DMS53 (cell line): ENCODE results near the gene CIDEA.
A peak's percentile ranks its signal among the peaks of the same experiment; 100 is the strongest.

Source experiments
- DNase-seq: peaks from one replicate; lab custom pipeline; 2025; lab: John Stamatoyannopoulos, UW

The CIDEA gene

DNA sequence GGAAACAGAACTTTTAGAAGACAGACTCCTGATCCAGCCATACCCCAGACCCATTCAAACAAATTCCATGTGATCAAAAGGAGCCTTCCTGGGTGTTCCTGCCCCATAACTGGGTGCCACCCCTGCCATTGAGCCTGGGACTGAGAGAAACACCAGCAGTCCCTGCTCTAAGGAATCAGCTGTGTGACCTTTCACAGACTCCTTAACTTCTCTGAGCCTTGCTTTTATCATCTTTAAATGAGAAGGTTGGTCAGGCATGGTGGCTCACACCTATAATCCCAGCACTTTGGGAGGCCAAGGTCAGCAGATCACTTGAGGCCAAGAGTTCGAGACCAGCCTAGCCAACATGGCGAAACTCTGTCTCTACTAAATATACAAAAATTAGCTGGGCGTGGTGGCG lies 20.6 kb downstream of the CIDEA start:
- DNase-seq, result no peak

DNA sequence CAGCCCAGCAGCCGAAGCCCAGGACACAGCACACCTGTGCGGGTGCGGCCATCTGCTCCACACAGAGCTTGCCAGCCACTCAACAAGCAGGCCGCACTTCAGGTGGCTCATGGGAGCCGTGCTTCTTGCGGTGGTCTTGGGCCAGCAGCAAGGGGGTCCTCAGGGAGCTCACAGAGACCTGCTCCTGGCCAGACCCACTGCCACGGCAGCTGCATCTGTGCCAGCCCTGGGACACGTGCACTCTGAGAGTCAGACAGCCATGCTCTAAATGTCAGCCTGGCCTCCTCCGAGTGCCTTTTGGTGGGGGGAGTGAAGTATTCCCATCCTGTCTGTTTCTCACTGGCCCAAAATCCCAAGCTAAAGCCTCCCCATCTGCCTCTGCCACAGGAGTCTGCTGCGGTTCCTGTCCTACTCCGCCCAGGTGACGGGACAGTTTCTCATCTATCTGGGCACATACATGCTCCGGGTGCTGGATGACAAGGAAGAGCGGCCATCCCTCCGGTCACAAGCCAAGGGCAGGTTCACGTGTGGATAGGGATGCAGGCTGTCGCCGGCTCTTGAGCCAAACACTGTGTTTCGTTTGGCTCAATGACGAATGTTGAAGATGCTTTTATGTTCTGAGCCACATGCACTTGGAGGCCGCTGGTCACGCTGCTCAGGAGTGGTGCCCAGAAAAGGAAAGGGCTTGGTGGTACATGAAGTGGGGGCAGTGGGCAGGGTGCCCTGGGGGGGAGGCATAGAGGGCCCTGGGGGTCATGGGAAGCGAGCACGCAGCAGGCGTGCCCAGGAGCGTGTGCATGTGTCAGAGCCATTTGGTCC lies 22.8 kb downstream of the CIDEA start:
- DNase-seq, result no peak

DNA sequence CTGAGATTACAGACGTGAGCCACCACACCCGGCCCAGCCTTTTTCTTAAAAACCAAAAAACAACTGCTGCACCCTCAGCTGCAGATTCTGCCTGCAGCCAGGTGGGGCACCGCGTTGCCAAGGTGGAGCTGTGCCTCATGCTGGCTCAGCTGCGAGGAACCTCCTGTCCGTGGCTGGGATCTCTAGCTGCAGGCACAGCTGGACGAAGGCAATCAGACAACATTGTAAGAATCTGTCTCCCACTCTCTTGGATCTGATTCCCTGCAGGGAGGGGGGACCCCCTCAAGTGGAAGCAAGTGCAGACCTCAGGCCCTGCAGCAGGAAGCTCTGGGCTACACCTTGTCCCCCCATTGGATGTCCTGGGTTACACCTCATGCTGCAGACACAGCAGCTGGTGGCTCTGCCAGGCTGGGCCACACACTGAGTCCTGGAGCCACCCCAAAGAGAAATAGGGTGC lies 24.1 kb downstream of the CIDEA start:
- peak; percentile 48 for DNase-seq

DNA sequence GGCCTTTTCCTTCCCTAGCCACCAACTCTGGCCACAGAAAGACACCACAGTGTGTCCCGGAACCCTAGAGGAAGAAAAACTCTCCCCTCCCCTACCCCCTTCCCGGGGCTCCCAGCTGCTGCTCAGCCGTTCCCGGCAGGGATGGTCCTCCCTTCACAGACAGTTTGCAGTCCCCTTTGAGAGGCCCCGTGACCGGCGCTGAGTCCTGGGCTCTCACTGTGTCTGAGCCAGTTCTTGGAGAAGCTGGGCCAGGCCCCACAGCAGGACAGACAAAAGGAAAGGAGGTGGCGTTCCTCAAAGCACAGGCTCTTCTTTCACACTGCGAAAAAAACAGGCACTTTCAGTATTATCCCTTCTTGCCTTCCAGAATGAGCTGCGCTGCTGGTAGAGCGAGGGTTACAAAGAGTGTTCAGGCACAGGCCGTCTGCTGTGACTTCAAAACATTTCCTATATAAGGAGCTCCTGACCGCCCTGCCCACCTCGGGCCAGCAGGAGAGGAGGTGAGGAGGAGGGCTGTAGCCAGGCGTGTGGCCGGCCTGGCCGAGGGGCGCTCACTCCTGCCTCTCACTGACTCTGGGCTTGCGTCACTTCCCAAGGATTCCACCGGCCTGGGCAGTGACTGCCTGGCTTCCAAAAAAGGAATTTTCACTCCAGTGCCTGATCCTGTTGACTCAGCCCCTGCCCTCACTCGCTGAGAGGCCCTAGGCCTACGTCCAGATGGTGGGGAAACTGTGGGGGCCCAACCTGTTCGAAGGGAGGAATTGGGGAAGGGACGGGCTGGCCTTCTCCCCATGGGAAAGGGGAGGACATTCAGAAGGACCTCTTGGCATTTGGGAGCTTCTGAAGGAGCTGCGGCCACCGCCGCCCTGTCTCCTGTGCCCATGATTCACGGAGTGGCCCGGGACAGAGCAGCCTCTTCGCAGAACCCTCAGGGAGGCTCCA lies 24.9 kb downstream of the CIDEA start:
- DNase-seq, result no peak

DNA sequence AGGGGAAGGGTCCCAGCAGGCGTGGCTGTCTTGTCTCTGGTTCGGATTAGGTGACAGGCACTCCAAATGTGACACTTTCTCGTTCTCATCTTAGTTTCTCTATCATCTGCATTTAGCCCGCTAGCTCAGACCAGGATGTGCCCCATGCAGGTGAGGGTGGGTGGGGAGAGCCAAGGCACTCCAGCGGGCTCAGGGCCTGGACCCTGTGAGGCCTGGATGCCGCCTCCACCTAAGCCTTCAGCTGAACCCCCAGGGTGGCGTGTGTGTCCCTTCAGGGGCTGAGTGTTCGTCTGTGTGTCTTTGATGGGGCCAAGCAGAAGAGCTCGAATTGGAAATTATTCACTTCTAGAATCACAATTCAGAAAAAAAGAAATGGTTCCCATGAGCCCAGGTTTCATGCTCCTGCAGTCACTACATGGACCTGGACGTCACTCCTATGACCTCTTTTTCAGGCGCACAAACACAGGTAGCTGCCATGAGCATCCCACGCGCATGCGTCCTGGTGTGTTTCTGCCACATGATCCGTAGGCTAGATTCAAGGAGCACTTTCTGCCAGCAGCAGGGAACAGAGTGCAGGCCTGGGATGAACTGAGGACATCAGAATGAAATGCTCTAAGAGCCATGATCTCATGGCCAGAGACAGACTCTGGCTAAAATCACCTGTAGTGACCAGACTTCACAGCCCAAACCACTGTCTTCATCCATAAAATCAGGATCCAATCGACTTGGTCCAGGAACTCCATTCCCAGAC lies 25.8 kb downstream of the CIDEA start:
- DNase-seq, result no peak

DNA sequence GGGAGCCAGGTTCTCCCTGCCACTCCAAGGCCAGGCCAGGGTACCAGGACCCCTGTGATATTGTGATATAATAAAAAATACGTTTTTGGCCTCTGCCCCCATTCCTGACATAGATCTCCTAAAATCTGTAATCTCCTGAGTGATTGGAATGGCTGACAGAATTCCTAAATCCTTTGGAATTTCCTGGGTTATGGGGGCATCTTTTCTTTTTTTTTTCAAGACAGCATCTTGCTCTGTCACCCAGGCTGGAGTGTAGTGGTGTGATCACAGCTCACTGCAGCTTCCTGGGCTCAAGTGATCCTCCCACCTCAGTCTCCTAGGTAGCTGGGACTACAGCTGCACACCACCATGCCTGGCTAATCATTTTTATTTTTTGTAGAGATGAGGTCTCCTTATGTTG lies 27.7 kb downstream of the CIDEA start:
- DNase-seq, result no peak

DNA sequence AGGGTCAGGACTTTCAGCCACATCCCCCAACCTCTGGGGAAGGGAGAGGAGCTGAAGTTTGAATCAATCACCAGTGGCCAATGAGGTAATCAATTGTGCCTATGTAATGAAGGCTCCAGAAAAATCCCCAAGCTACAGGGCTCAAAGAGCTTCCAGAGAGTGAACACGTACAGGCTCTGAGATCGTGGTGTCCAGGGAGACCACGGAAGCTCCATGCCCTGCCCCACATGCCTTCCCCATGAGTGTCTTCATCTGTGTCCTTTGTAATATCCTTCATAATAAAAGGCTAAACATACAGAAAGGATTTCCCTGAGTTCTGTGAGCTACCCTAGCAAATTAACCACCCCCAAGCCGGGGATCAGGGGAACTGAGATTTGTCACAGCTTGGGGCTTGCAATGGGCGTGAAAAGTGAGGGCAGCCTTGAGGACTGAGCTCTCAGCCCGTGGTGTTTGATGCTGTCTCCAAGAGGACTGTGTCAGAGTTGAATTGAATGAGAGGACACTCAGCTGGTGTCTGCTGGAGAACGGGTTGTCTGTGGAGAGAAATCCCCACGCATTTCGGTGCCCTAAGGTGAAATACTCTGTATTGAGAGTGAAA lies 28.4 kb downstream of the CIDEA start:
- DNase-seq, result no peak

DNA sequence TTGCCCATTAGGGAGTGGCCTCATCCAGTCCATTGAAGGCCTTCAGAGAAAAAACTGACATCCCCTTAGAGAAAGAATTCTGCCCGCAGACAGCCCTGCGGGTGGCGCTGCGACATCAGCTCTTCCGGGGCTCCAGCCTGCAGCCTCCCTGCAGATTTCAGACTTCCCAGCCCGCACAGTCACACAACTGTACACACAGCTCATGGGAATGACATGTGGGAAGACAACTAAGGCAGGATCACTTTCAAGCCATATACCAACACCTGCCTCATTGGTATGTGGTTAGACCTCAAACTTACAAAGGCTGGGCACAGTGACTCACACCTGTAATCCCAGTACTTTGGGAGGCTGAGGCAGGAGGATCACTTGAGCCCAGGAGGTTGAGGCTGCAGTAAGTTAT lies 29.1 kb downstream of the CIDEA start:
- peak; percentile 71 for DNase-seq

DNA sequence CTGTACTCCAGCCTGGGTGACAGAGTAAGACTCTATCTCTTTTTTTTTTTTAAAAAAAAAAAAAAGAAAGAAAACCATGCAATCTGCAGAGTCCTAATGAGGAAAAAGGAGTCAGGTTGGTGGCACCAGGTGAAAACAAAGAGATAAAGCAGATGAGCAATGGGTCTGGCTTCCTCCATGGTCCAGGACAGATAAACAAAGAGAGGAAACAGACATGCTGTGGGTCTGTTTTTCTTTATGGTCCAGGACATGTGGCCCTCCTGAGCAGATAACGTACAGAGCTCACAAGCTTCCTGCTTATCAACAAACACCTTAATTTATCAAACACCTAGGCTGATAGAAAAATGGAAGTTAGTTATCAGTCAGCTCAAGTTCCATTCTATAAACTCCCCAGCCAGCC lies 29.5 kb downstream of the CIDEA start:
- no peak for DNase-seq

DNA sequence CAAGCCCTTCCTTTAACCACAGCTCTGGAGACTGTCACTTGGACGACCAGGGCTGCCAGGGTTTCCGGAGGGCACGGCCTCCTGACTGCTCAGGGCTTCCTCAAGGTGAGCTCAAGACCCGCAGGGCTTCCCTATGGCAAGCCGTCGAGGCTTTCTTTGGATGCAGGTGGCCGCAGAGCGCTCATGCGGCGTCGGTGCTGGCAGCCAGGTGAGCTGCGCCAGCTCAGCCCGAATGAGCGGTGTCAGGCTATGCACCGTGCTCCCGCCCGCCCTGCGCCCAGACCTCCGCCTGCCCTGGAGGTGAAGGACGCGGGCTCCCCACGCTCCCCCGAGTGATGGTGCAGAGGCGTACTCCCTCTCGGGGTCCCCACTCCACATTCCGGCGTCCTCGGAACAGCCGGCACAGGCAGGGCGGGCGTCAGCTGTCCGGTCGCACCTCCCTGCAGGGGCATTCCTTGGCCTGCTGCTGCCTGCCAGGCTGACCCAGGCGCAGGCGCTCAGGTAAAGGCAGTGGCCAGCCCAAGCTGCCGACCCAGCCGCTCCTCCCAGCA lies 33.0 kb downstream of the CIDEA start:
- peak; percentile 78 for DNase-seq

DNA sequence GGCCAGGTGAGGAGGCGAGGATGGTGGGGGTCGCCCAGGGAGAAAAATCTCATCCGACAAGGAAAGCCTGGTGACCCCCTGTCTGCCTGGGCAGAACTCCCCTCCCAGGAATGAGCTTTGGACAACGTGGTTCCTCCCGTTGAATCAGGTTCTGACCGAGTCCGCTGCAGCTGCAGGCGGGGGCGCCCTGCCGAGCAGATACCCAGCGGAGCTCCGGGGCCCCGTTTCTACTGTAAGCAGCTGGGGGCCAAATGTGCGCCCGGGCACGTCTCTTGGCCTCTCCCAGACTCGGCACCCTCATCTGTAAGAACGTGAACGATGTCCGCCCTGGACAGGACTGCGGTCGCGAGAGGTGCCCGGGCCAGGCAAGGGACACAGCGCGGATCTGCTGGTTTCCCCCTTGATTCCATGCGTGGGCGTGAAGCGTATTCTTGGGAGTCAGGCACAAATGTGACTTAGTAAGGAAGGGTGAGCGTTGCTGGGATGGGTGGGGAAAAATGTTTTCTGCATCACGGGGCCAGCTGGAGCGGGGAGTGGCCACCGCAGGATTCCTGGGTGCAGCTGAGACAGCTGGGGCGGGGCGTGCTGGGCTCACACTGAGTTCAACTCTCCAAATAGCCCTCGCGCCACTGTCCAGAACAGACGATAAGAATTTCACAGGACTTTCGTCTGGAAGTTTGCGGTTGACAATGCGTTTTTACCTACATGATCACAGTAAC lies 33.7 kb downstream of the CIDEA start:
- DNase-seq, result peak; percentile 73

DNA sequence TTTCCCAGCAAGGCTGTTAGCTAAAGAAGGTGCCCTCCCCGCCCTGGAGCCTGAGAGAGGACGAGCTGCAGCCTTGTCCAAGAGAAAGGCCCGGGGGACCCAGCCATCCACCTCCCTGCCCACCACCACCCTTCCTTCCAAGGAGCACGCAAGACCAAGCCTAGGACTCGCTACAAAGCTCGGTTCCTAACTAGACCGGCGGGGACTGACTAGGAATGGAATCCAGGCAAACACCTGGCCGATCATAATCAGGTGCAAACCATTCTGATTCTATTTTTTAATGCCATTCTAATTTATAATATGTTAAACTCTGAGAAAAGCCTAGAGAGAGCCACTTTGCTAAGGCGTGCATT lies 34.2 kb downstream of the CIDEA start:
- no peak for DNase-seq

DNA sequence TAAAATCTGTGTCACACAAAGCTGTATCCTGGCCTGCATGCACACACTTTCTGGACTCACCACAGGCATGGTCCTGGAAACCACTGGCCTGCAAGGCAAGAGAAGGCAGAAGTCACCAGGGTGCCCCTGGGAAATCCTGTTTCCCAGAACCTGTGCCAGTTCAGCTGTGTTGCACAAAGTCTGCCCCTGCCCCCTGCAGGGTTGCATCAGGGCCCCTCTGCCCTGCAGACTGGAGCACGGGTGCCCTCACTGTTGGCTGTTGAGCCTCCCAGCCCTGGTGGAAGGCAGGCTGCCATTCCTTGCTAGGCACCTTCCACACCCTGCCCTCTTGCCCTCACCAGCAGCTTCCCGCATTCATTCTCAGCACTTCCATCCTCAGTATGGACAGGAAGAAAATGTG lies 35.9 kb downstream of the CIDEA start:
- no peak for DNase-seq

DNA sequence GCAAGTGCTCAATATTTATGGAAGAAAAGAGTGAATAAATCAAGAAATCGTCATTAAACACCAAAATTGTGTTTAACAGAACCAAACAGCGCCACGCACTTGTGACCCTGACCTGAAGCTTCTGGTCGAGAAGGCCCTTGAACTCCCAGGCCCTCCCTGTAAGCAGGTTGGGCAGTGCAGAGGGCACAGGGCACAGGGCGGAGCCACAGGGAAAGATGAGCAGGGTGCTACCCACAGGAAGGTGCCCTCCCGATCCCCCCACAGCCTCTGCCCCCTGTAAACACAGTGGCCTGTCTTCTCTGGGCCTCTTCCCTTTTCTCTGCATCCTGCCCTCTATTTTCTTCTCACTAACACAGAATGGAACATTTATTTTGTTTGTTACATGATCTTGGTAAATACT lies 37.0 kb downstream of the CIDEA start:
- no peak for DNase-seq

DNA sequence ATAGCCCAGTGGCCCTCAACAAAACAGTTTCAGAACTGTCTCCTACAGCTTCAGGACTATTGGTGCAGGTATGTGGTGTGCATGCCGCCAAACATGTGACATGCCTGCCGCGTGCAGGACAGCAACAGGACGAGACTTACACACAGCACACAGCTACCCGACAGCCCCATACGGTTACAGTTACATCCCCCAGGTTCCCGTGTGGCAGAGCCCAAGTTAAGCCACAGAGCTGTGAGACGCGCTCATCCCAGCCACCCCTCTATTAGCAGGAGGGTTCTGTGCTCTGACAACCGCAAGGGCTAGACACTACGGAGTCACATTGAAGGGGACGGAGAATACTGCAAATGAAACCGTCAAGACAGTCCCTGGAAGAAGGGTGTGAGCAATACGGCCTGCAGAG lies 37.5 kb downstream of the CIDEA start:
- no peak for DNase-seq

DNA sequence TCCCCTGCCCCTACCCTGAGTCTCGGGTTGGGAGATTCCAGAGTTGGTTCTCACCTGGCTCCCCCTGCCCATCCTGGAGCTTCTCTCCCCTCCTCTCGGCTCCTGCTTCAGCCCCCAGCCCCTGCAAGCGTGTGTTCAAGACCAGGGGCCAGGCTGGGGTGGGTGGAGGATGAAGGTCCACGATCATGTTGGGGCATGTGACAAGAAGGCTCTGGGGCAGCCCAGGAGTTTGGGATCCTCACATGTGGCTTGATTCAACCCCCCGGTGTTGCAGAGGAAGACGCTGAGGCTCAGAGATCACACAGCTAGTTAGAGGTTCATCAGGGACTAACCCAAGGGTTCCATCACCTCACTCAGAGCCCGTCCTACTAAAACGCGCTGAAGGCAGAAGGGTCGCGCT lies 39.7 kb downstream of the CIDEA start:
- no peak for DNase-seq

DNA sequence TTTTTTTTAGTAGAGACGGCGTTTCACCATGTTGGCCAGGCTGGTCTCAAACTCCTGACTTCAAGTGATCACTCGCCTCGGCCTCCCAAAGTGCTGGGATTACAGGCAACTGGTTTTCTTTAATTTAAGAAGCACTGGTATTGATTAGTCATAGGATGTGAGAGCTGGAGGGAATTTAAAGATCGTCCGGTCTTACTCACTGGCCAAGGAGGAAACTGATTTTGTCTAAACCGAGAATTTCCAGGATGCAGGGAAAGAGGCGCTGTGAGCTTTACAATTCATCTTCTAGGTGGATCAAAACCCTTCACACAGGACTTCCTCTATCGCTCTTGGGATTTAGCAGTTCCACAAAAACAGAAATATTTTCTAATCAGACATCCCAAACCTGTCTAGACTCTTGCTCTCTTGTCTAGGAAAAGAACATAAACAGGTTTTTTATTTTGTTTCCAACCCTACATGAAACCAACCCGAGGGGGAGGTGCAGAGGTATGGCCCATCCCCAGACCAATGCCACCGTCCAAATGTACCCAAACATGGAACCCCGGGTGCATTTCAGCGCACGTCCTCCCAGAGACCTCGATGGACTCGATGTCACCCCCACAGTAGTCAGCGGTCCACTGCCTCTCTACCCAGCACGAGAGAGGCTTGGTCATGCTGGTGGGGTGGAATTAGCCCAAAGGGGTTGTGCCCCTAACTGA lies 41.4 kb downstream of the CIDEA start:
- no peak for DNase-seq

DNA sequence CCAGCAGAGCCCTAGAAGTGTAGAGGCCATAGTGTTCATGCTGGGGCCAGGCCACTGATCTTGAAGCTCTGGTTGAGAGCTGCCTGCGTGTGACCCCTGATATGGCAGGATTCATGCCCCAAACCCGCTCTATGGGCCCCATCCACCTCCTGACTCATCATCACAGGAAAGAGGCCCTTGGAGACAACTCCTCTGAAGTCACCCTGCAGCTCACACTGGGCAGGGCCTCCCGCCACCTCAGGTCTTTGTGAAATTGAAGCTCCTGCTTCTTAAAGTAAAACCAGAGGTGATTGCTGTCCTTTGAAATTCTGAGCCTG lies 41.9 kb downstream of the CIDEA start:
- DNase-seq, result no peak

DNA sequence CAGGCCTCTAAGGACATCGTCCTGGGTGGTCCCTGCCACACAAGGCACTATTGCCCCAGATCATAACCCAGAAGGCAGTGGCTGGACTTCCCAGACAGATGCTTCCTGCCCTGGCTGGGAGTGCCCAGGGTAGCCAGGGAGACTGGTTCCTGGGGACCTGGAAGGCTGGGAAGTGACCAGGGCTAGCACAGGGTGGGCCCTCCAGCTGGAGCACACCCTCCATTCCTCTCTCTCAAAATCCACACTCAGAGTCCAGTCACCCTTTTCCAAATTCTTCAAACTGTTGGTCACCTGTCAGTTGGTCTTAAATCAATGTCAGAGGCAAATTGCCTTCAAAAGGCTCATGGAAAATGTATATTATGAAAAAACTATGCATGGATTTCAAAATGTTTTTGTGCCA lies 42.3 kb downstream of the CIDEA start:
- no peak for DNase-seq

DNA sequence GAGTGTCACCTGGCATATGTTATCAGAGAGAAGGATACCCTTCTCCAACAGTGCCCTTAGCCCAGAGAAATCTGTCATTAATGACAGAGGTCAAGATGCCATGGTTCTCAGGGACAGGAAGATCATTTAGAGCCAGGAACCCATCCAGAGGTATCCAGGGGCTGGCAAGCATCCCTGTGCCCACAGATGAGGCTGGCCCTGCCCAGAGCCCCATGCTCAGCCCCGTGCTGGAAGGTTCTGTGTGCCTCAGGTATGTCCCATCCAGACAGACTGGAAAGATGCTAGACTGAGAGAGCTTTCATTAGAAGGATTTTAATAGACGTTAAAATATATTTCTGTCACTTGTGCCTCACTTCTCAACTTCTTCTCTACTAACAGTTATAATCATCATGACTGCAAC lies 45.7 kb downstream of the CIDEA start:
- DNase-seq, result no peak
